HG03066 (cell line): ENCODE measurements around the gene AGMAT.

Experiments used
- ATAC-seq: cut with Tn5 transposase; IDR thresholded peaks from one replicate; pipeline ENCODE4 v1.9.1; 2021; ENCODE audit warnings: low read depth; ENCODE audit not compliant: unreplicated experiment

The AGMAT gene, protein sequence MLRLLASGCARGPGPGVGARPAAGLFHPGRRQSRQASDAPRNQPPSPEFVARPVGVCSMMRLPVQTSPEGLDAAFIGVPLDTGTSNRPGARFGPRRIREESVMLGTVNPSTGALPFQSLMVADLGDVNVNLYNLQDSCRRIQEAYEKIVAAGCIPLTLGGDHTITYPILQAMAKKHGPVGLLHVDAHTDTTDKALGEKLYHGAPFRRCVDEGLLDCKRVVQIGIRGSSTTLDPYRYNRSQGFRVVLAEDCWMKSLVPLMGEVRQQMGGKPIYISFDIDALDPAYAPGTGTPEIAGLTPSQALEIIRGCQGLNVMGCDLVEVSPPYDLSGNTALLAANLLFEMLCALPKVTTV

DNA sequence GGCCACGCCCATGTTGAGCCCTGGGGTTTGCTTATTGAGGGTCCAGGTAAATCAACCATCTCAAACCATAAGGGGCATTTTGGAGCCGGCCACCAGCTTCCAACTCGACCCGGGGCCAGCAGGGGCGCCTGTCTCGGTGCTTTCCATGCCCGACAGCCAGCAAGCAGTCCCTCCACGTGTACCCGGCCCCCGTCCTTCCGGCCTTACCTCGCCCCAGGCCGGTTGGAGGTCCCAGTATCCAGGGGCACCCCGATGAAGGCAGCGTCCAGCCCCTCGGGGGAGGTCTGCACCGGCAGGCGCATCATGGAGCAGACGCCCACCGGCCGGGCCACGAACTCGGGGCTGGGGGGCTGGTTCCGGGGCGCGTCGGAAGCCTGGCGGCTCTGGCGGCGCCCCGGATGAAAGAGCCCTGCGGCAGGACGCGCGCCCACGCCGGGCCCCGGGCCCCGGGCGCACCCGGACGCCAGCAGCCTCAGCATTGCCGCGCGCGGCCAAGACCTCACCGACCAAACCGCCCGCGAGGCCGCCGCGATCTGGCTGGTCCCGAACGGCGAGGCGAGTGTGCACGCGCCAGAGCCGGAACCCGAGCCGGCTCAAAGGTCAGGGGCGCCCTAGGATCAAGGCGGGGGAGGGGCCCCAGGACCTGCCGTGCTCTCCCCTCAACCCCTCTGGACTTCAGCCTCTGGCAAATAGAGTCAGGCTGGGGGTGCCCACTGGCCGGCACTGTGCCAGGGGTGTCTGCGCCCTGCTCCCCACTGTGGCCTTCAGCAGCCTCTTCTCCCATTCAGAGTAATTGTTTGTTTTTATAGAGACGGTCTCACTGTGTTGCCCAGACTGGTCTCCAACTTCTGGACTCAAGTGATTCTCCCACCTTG is at the start of gene AGMAT:
Gene AGMAT (minus strand): TSS at position 563 of the 875 bp plus-strand sequence. CDS start 84 bp downstream, at position 479.
- no peak for ATAC-seq

DNA sequence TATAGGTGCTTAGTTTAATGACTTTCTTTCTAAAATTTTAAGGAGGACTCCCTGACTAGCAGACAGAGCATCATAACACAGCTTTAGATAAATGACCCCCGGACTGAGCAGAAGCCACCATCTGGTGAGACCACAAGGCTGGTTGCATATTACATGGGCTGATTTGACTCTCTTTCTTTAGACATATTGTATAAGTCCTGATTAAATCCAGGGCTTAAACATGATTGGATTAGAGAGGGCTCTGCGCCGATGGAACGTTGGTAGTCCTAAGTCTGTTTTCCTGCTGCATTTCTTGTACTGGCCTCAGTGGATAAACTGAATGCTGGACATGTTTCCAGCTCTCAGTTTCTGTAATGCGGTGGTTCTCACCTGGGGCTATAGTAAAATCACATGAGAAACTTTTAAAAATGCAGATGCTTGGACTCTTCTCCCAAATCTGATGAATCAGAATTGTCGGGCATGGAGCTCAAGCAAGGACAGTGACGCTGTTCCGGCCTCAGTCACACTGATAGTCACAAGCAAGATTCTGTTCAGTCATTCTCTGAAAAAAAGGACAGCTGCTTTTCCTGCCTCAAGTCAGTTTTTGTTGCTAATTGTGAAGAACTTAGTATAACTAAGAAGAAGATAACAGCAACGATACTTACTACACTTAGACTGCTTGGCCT is 49.0 kb upstream of the AGMAT start:
- ATAC-seq: no peak

DNA sequence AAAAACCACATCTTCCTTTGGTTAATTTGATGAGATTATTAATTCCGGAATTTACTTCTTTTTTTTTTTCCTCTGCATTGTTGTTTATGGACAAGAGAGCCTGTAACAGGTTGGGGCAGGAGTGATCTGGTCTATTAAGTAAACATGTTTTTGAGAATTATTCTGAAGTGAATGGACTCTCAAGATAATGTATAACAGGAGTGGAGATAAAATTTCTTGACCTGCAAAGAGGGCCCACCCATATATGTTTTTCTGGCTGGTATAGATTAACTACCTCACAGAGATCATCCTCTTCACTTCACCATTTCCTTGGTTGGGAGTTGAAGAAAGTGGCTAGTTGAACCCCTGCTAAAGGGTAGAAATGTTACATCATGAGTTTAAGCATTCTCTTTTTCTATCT is 43.2 kb upstream of the AGMAT start:
- peak; percentile 20 for ATAC-seq

DNA sequence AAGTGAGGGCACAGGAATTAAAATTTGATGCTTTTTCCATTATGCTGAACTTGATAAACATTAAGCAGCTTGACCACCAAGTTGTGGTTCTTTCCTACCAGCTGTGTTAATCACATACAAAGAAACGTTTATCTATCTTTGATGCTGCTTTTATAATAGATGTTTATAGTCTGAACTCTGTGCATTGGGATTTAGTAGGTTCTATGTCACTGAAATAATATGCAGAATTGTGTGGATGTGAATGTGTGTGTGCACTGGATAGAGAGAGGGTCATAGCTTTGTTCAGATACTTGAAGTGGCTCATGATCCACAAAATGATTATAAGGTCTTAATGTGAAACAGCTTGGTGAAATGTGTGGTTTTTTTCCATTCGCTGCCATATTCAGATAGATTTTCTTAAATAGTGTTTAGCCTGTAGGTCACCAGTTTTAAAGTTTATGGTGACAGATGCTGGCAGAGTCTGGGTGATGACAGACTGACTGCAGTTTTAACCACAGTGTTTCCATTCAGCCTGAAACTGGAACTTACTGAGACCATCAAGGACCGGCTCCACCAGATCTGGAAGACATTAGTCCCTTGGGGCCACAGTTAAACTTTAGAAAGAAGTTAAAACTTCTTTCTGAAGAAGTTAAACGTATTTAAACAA is 42.6 kb upstream of the AGMAT start:
- ATAC-seq: peak; percentile 97

DNA sequence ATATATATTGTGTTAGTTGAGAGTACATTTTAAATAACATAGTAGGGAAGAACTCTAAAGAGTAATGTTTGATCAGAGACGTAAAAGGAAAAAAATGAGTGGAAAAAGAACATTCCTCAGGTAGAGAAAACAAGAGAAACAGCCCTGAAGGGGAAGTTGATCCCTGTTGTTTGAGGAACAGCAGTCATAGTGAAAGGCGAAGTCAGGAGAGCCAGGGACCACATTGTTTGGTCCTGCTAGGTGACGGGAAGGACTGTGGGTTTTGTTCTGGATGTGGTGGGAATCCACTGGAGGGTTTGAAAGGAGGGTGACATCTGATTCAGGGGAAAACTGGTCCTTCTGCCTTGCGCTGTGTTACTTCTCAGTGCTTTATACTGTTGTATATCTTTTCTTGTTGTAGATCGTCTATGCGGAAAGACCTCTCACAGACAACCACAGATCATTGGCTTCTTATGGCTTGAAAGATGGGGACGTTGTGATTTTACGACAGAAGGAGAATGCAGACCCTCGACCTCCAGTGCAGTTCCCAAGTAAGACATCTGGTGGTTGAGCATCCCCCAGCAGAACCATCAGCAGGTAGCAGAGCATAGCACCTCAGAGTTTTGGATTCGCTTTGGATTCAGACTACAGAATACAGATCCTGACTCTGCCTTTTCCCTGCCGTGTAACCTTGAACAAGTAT is 41.6 kb upstream of the AGMAT start:
- no peak for ATAC-seq

DNA sequence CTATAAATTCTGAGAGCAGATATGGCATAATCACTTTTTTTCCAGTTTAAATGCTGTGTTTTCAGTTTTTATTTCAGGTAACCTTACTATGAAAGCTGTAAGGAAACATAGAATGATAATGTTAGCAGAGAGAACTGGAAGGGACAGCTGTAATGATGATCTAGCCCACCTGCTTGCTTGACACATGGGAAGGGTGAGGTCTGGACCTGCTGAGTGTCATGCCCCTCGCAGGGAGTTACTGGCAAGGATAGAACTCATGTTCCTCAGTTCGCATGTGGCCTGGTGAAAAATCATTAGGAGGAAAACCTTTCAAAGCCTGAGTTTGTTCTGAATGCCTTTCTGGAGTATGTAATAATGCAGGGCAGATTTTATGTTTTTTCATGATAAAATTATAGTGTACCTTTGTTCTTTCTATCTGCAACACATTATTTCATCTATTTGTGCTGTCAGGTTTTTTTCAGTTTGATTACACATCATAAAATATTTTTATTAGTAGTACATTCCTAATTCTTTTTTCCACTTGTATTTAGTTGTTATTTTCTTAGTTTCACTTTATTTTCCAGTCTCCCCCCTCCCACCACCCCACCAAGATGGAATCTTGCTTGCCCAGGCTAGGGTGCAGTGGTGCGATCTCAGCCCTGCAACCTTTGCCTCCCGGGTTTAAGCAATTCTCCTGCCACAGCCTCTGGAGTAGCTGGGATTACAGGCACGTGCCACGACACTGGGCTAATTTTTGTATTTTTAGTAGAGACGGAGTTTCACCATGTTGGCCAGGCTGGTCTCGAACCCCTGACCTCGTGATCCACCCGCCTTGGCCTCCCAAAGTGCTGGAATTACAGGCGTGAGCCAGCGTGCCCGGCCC is 40.4 kb upstream of the AGMAT start:
- ATAC-seq: no peak

DNA sequence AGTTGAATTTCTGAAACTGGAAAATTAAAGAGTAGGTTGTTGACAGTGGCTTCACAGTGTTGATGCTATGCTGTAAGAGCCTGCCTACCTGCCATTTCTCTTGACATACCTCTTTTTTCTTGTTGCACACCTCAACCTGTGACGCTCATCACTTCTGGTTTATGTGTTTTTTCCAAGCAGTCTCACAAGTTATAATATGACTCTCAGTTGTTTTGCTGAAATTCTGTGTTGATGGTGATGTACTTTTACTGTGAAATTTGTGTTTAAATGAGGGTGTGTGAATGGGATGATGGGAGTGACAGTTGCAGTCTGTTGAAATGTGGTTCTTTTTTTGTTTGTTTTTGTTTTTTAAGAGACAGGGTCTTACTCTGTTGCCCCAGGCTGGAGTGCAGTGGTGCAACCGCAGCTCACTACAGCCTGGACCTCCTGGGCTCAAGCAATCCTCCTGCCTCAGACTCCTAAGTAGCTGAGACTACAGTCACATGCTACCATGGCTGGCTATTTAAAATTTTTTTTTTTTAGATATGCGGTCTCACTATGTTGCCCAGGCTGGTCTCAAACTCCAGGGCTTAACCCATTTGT is 39.4 kb upstream of the AGMAT start:
- ATAC-seq: no peak

DNA sequence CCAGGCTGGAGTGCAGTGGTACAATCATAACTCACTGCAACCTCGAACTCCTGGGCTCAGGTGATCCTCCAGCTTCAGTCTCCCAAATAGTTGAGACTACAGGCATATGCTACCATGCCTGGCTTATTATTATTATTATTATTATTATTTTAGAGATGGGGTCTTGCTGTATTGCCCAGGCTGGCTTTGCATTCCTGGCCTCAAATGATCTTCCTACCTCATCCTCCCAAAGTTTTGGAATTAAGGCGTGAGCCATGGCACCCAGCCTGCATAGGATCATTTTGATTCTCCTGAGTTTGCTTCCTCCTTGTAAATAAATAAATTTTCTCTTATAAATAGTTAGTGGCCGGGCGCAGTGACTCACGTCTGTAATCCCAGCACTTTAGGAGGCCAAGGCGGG is 38.6 kb upstream of the AGMAT start:
- ATAC-seq: no peak

DNA sequence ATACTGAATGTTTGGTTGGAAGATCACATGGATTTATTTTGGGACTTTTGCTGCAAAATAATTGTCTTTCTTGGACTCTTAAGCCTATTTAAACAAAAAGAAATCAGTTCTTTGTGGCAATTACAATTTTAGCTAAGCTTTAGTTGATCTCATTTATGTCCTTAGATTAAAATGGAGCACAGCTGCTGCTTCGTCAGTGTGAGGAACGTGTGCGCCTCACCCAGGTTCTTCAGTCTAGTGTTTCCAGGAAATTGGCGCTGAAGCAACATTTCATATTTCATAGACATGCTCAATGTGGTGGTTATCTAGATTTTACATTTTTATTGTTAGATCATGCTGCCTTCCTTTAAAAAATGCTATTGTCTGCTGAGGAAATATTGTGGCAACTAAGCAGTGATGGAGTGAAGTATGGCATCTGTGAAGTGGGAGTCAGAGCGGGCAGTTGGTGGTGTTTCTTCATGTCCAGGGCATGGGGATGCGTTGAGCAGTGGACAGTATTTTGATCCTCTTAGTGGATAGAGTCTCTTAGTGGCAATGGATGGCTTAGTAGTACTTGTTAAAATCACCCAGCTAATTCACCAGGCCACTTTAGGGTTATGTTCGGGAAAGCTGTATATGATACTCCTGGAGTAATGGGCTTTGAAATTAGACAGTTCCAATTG is 38.0 kb upstream of the AGMAT start:
- ATAC-seq: no peak

DNA sequence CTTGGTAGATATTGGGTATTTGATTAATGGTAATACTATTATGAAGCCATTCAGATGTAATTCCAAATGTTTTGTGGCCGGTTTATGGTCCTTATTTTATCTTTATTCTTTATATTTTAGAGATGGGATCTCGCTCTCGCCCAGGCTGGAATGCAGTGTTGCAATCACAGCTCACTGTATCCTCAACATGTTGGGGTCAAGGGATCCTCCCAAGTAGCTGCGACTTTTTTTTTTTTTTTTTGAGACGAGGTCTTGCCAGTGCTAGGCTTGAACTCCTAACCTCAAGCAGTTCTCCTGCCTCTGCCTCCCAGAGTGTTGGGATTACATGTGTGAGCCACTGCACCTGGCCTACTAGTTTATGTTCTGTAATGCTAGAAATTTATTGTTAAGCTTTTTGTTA is 37.1 kb upstream of the AGMAT start:
- ATAC-seq: no peak

DNA sequence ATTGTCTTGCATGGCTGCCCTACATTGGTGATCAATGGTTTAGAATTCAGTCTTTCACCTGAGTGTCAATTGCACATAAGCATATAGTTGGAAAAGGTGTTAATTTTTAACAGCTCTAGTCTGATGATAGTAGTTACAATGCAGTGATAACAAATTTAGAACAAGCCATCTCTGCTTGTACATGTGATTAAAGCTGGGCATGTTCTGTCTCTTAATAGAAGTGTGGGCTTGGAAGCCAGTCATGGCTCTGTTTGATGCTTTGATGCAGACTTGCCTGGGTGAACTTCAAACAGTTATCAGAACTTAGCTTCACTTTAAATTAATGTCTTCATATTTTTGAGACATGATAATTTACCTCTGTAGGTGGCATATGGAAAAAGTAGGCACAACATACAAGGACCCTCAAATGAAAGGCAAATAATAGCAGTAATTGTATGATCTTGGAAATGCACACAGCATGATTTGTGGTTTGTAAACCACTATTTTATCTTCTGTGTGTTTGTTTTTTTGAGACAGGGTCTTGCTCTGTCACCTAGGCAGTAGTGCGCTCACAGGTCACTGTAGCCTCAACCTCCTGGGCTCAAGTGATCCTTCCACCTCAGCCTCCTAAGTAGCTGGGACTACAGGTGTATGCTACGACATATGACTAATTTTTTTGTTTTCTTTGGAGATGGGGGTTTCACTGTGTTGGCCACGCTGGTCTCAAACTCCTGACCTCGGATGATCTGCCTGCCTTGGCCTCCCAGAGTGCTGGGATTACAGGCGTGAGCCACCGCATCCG is 36.2 kb upstream of the AGMAT start:
- no peak for ATAC-seq

DNA sequence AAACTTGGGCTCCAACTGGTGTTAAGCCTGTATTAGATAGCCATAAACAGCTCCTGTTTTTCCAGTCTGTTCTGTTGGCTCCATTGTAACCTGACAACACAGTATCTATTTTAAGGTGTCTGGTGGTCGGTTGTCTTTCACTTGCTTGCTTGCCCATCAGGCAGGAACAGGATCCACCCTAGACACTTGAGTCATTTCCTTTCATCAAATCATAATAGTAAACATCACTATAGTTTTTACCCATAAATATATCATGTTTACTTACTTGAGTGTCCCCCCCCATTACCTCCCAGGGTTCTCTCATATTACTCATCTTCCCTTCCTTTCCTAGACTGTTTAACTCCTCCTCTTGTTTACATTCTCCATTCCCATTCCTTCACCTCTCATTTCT is 35.3 kb upstream of the AGMAT start:
- ATAC-seq: no peak

DNA sequence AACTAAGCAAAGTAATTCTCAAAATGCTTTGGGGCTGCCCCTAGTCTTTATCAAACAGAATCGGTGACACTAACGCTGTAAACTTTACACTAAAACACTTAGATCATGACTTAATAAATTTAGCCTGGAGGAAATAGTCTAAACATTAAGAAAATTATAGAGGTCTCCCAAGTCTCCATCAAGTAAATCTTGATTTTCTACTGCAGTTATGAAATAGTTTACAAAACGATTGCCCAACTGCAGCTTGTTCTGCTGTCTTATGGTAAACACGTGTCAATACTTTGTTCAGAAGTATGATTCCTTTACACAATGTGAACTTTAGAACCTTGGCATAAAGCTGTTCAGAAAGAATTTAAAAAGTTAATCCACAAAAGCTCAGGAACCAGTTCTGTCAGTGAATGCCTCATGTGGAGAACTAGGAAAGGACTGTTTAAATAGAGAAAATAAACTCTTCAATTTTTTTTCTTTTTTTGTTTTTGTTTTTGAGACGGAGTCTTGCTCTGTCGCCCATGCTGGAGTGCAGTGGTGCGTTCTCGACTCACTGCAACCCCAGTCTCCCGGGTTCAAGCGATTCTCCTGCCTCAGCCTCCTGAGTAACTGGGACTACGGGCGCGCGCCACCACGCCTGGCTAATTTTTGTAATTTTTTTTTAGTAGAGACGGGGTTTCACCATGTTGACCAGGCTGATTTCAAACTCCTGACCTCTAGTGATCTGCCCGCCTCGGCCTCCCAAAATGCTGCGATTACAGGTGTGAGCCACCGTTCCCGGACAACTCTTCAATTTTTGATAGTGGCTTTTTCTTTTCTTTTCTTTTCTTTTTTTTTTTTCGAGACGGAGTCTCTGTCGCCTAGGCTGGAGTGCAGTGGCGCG is 34.0 kb upstream of the AGMAT start:
- ATAC-seq: no peak

DNA sequence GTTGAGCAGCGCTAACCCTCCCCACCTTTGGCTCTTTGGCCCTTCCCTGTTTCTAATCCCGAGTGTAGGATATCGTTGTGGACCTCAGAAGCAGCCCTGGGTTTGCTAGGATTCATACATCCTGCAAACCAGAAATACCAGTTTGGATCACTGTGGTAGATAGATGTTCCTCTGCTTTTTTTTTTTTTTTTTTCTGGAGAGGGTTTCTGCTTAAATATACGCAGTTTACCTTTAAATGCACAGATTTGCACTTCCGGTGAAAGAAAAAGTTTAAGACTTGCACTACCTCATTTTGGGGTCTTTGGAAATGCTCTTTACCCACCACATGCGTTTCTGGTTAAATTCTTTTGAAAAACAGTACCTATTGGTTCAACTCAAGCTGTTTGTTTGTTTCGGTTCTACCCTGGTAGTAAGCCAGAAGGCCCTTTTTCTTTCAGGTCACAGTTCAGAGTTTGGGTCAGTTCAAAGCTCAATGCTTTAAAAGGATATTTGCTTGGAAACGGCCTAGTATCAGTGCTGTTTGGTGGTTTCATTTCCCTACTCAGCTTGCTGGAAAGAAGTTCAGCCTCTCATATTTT is 33.3 kb upstream of the AGMAT start:
- ATAC-seq: peak; percentile 38

DNA sequence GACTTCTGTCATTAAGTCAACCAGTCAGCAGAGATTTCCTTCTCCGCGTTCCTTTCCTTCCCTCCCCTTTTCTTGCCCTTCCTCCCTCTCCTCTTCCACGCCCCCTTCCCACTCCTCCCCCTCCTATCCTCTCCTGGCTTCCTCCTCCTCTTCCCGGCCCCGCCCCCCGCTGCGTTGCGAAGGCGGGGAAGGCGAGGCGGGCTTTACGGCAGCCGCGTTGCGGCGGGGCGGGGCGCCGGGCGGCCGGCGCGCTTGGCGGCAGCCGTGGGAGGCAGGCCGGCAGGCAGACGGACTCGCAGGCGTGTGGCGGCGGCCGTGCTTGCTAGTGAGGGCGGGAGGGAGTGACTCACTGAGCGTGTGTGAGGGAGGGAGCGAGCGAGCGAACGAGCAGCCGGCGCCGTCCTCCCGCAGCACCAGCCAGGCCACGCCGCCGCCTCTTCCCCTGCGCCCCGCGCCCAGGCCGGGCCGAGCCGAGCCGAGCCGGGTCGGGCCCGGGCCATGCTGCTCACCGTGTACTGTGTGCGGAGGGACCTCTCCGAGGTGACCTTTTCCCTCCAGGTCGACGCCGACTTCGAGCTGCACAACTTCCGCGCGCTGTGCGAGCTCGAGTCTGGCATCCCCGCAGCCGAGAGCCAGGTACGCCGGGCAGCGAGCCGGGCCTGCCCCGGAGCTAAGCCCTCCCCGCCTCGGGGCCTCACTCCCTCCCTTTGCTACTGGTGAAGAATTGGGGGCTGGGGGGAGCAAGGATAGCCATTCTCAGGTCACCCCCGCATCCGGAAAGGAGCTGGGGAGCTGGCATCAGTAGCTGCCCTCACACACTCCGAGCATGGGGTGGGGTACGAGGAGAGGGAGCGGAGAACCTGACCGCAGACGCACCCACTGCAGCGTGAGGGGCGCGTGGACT is 32.6 kb upstream of the AGMAT start, which contains the start of gene DDI2:
Gene DDI2 (plus strand): TSS at position 286 of the 904 bp plus-strand sequence. CDS start 213 bp downstream, at position 499.
- peak; percentile 57 for ATAC-seq
